ENCODE results near the gene FADD. TPM values are rescaled to one million over a fixed set of nuclear protein-coding genes. Genes with fewer than 3 reads are reported as not detected.

The FADD gene
- total RNA-seq, 4 donors from 2014 or later: 20.9 to 26.5 (median 23.5) TPM

GRCh38 chr11:70220136-70220535 is 17.0 kb downstream of the FADD start:
- Histone ChIP-seq H3K36me3 (no peaks in the 10 kb centered on the region), H3K27ac (no peak overlapping the region), H3K27me3 (peaks cover 0 to 10% (median 0%) of the 10 kb centered on the region in 4 donors), H3K4me3 (no peak overlapping the region), H3K9me3 (no peaks in the 10 kb centered on the region), H3K4me1 (no peaks in the 10 kb centered on the region)
- no peak for TF ChIP-seq POLR2A (IDR thresholded peaks at IDR 0.05)
- TF ChIP-seq, protein P1, sequence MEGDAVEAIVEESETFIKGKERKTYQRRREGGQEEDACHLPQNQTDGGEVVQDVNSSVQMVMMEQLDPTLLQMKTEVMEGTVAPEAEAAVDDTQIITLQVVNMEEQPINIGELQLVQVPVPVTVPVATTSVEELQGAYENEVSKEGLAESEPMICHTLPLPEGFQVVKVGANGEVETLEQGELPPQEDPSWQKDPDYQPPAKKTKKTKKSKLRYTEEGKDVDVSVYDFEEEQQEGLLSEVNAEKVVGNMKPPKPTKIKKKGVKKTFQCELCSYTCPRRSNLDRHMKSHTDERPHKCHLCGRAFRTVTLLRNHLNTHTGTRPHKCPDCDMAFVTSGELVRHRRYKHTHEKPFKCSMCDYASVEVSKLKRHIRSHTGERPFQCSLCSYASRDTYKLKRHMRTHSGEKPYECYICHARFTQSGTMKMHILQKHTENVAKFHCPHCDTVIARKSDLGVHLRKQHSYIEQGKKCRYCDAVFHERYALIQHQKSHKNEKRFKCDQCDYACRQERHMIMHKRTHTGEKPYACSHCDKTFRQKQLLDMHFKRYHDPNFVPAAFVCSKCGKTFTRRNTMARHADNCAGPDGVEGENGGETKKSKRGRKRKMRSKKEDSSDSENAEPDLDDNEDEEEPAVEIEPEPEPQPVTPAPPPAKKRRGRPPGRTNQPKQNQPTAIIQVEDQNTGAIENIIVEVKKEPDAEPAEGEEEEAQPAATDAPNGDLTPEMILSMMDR (IDR thresholded peaks at IDR 0.05): no peak
- no peak for DNase-seq
- WGBS, 2 donors: 45 to 59% methylated on average over 2 to 3 of the region's 3 CpGs
- intact Hi-C loops (cut with DNase I): no loop called here

GRCh38 chr11:70220920-70221319 is 17.8 kb downstream of the FADD start:
- H3K4me3 ChIP-seq: no peak overlapping the region
- H3K9me3 ChIP-seq: no peaks in the 10 kb centered on the region
- no peaks in the 10 kb centered on the region for H3K36me3 ChIP-seq
- 88 to 89% methylated on average over 1 of the region's 1 CpG for WGBS, 2 donors
- no peak for DNase-seq
- no peak for TF ChIP-seq POLR2A (IDR thresholded peaks at IDR 0.05)
- TF ChIP-seq, protein P1 (IDR thresholded peaks at IDR 0.05): no peak
- H3K4me1 ChIP-seq: no peaks in the 10 kb centered on the region
- intact Hi-C loops (cut with DNase I): no loop called here
- H3K27ac ChIP-seq: no peak overlapping the region
- H3K27me3 ChIP-seq: peaks cover 0 to 10% (median 0%) of the 10 kb centered on the region in 4 donors

- intact Hi-C loops (cut with DNase I): no loop called here
- H3K36me3 ChIP-seq: no peaks in the 10 kb centered on the region
- TF ChIP-seq, protein P1 (IDR thresholded peaks at IDR 0.05): no peak
- TF ChIP-seq POLR2A (IDR thresholded peaks at IDR 0.05): no peak
- H3K9me3 ChIP-seq: no peaks in the 10 kb centered on the region
- no peak overlapping the region for H3K4me3 ChIP-seq
- no peaks in the 10 kb centered on the region for H3K4me1 ChIP-seq
- no peak for DNase-seq
- 55 to 60% methylated on average over 7 to 8 of the region's 8 CpGs for WGBS, 2 donors
- no peak overlapping the region for H3K27ac ChIP-seq
- H3K27me3 ChIP-seq: no peaks in the 10 kb centered on the region
These were observed 22.6 kb downstream of the FADD start for GRCh38 chr11:70225681-70226177.

- Histone ChIP-seq H3K4me1 (no peaks in the 10 kb centered on the region), H3K9me3 (no peaks in the 10 kb centered on the region), H3K36me3 (no peaks in the 10 kb centered on the region), H3K4me3 (no peak overlapping the region), H3K27ac (no peak overlapping the region), H3K27me3 (no peaks in the 10 kb centered on the region)
- intact Hi-C loops (cut with DNase I): no loop called here
- no peak for DNase-seq
- TF ChIP-seq, protein P1 (IDR thresholded peaks at IDR 0.05): no peak
- TF ChIP-seq POLR2A (IDR thresholded peaks at IDR 0.05): no peak
- 70 to 90% methylated on average over 2 to 3 of the region's 3 CpGs for WGBS, 2 donors
These were observed 23.1 kb downstream of the FADD start for GRCh38 chr11:70226183-70226582.

GRCh38 chr11:70226967-70227366 is 23.9 kb downstream of the FADD start:
- no peak overlapping the region for H3K27ac ChIP-seq
- H3K36me3 ChIP-seq: no peaks in the 10 kb centered on the region
- no peaks in the 10 kb centered on the region for H3K9me3 ChIP-seq
- TF ChIP-seq POLR2A (IDR thresholded peaks at IDR 0.05): no peak
- TF ChIP-seq, protein P1 (IDR thresholded peaks at IDR 0.05): no peak
- 51% methylated on average over 6 of the region's 9 CpGs; no CpG with 5 or more reads in 1 of the 2 donors for WGBS, 2 donors
- H3K4me3 ChIP-seq: no peak overlapping the region
- H3K27me3 ChIP-seq: no peaks in the 10 kb centered on the region
- intact Hi-C loops (cut with DNase I): no loop called here
- no peak for DNase-seq
- H3K4me1 ChIP-seq: no peaks in the 10 kb centered on the region

Data from esophagus squamous epithelium (tissue), 5 donors.